ENCODE results near the gene VIT.
"Not testable (repeated sequence)": the region's sequence is repeated elsewhere in the genome, so short reads cannot be mapped to it uniquely, and the experiment has no call there.

Gene VIT

GRCh38 chr2:36676364-36676763, 20.1 kb upstream of the VIT start:
- no peak for TF ChIP-seq PAX5 (IDR thresholded peaks at IDR 0.05; ENCODE audit: insufficient read depth, low read length, severe bottlenecking)
- no peak for TF ChIP-seq POLR2A (IDR thresholded peaks at IDR 0.05; ENCODE audit: low read depth, low read length)
- no peak for TF ChIP-seq TAF1 (IDR thresholded peaks at IDR 0.05; ENCODE audit: low read depth, low read length)
- no peak for TF ChIP-seq POU2F2 (IDR thresholded peaks at IDR 0.05; ENCODE audit: low read depth, low read length)
- TF ChIP-seq SPI1 (IDR thresholded peaks at IDR 0.05; ENCODE audit: low read depth, low read length) = no peak
- no peak for TF ChIP-seq POLR2AphosphoS5 (IDR thresholded peaks at IDR 0.05; ENCODE audit: low read depth, low read length)
- FAIRE-seq = no peak

GRCh38 chr2:36677386-36677785, 19.1 kb upstream of the VIT start:
- no peak for TF ChIP-seq POLR2AphosphoS5 (IDR thresholded peaks at IDR 0.05; ENCODE audit: low read depth, low read length)
- no peak for TF ChIP-seq TAF1 (IDR thresholded peaks at IDR 0.05; ENCODE audit: low read depth, low read length)
- no peak for TF ChIP-seq SPI1 (IDR thresholded peaks at IDR 0.05; ENCODE audit: low read depth, low read length)
- no peak for TF ChIP-seq PAX5 (IDR thresholded peaks at IDR 0.05; ENCODE audit: insufficient read depth, low read length, severe bottlenecking)
- TF ChIP-seq POU2F2 (IDR thresholded peaks at IDR 0.05; ENCODE audit: low read depth, low read length) = no peak
- no peak for TF ChIP-seq POLR2A (IDR thresholded peaks at IDR 0.05; ENCODE audit: low read depth, low read length)
- DNase-seq (ENCODE audit: insufficient read length, low spot score) = no peak
- no peak for FAIRE-seq

More at GRCh38 chr2:36676364-36676763, 20.1 kb upstream of the VIT start:
- no peak for DNase-seq (ENCODE audit: insufficient read length, low spot score)

- no peak for FAIRE-seq
- no peak for DNase-seq (ENCODE audit: insufficient read length, low spot score)
- TF ChIP-seq POLR2AphosphoS5 (IDR thresholded peaks at IDR 0.05; ENCODE audit: low read depth, low read length) (no peak), POU2F2 (IDR thresholded peaks at IDR 0.05; ENCODE audit: low read depth, low read length) (no peak), POLR2A (IDR thresholded peaks at IDR 0.05; ENCODE audit: low read depth, low read length) (no peak), SPI1 (IDR thresholded peaks at IDR 0.05; ENCODE audit: low read depth, low read length) (peak; percentile 71), TAF1 (IDR thresholded peaks at IDR 0.05; ENCODE audit: low read depth, low read length) (no peak)
Observed at GRCh38 chr2:36677996-36678605, 18.4 kb upstream of the VIT start.

DNA sequence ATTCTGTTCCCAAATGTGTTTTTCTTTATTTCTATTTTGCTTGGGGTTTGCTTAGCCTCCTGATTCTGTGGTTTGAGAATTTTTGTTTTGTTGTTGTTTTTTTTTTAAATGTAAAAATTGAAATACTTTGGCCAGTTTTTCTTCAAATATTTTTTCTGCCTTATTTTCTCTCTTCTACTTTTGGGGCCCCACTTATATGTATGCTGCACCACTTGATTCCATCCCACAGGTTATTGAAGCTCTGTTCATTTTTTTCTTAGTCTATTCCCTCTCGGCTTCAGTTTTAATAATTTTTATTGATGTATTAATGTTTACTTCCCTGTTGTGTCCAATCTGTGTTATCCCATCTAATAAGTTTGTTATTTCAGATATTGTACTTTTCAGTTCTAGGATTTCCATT, 17.7 kb upstream of the VIT start:
- no peak for FAIRE-seq

GRCh38 chr2:36680012-36680411, 16.5 kb upstream of the VIT start:
- TF ChIP-seq POLR2AphosphoS5 (IDR thresholded peaks at IDR 0.05; ENCODE audit: low read depth, low read length) = no peak
- TF ChIP-seq POU2F2 (IDR thresholded peaks at IDR 0.05; ENCODE audit: low read depth, low read length) = no peak
- TF ChIP-seq SPI1 (IDR thresholded peaks at IDR 0.05; ENCODE audit: low read depth, low read length) = no peak
- no peak for TF ChIP-seq PAX5 (IDR thresholded peaks at IDR 0.05; ENCODE audit: insufficient read depth, low read length, severe bottlenecking)
- no peak for TF ChIP-seq POLR2A (IDR thresholded peaks at IDR 0.05; ENCODE audit: low read depth, low read length)
- TF ChIP-seq TAF1 (IDR thresholded peaks at IDR 0.05; ENCODE audit: low read depth, low read length) = no peak
- DNase-seq (ENCODE audit: insufficient read length, low spot score) = no peak
- no peak for FAIRE-seq

More for the DNA sequence above, 17.7 kb upstream of the VIT start:
- no peak for DNase-seq (ENCODE audit: insufficient read length, low spot score)
- TF ChIP-seq POLR2AphosphoS5 (IDR thresholded peaks at IDR 0.05; ENCODE audit: low read depth, low read length) = no peak
- TF ChIP-seq TAF1 (IDR thresholded peaks at IDR 0.05; ENCODE audit: low read depth, low read length) = no peak
- TF ChIP-seq POLR2A (IDR thresholded peaks at IDR 0.05; ENCODE audit: low read depth, low read length) = no peak
- no peak for TF ChIP-seq SPI1 (IDR thresholded peaks at IDR 0.05; ENCODE audit: low read depth, low read length)
- no peak for TF ChIP-seq PAX5 (IDR thresholded peaks at IDR 0.05; ENCODE audit: insufficient read depth, low read length, severe bottlenecking)
- TF ChIP-seq POU2F2 (IDR thresholded peaks at IDR 0.05; ENCODE audit: low read depth, low read length) = no peak

GRCh38 chr2:36682562-36682961, 13.9 kb upstream of the VIT start:
- DNase-seq (ENCODE audit: insufficient read length, low spot score) = no peak
- TF ChIP-seq POLR2AphosphoS5 (IDR thresholded peaks at IDR 0.05; ENCODE audit: low read depth, low read length) = no peak
- TF ChIP-seq PAX5 (IDR thresholded peaks at IDR 0.05; ENCODE audit: insufficient read depth, low read length, severe bottlenecking) = no peak
- no peak for TF ChIP-seq SPI1 (IDR thresholded peaks at IDR 0.05; ENCODE audit: low read depth, low read length)
- TF ChIP-seq POLR2A (IDR thresholded peaks at IDR 0.05; ENCODE audit: low read depth, low read length) = no peak
- TF ChIP-seq TAF1 (IDR thresholded peaks at IDR 0.05; ENCODE audit: low read depth, low read length) = no peak
- TF ChIP-seq POU2F2 (IDR thresholded peaks at IDR 0.05; ENCODE audit: low read depth, low read length) = no peak
- no peak for FAIRE-seq

DNA sequence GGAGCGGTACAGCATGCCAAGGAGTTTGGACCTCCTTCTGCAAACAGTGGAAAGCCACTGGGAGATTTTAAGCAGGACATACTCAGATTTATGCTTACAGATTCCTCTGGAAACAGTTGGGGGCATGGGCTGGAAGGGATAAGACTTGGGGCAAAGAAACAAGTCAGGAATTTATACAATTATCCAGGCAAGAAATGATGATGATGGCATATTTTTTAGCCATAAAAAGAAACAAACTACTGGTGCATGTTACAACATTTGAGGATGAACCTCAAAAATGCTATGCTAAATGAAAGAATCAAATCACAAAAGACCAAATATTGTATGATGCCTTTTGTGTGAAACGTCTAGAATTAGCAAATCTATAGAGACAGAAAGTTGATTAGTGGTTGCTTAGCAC, 13.5 kb upstream of the VIT start:
- DNase-seq (ENCODE audit: insufficient read length, low spot score) (no peak), FAIRE-seq (no peak)

DNA sequence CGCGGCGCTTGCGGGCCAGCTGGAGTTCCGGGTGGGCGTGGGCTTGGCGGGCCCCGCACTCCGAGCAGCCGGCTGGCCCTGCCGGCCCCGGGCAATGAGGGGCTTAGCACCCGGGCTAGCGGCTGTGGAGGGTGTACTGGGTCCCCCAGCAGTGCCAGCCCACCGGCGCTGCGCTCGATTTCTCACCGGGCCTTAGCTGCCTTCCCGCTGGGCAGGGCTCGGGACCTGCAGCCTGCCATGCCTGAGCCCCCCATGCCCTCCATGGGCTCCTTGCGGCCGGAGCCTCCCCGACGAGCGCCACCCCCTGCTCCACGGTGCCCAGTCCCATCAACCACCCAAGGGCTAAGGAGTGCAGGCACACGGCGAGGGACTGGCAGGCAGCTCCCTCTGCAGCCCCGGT, 8.2 kb upstream of the VIT start:
- not testable (repeated sequence) for FAIRE-seq; DNase-seq (ENCODE audit: insufficient read length, low spot score)

More for the DNA sequence above, 13.5 kb upstream of the VIT start:
- no peak for TF ChIP-seq POU2F2 (IDR thresholded peaks at IDR 0.05; ENCODE audit: low read depth, low read length)
- TF ChIP-seq POLR2A (IDR thresholded peaks at IDR 0.05; ENCODE audit: low read depth, low read length) = no peak
- TF ChIP-seq PAX5 (IDR thresholded peaks at IDR 0.05; ENCODE audit: insufficient read depth, low read length, severe bottlenecking) = no peak
- no peak for TF ChIP-seq TAF1 (IDR thresholded peaks at IDR 0.05; ENCODE audit: low read depth, low read length)
- no peak for TF ChIP-seq POLR2AphosphoS5 (IDR thresholded peaks at IDR 0.05; ENCODE audit: low read depth, low read length)
- TF ChIP-seq SPI1 (IDR thresholded peaks at IDR 0.05; ENCODE audit: low read depth, low read length) = no peak

DNA sequence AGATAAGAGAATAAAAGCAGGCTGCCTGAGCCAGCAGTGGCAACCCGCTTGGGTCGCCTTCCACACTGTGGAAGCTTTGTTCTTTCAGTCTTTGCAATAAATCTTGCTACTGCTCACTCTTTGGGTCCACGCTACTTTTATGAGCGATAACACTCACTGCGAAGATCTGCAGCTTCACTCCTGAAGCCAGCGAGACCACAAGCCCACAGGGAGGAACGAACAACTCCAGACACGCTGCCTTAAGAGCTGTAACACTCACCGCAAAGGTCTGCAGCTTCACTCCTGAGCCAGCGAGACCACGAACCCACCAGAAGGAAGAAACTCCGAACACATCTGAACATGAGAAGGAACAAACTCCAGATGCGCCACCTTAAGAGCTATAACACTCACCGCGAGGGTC, 7.5 kb upstream of the VIT start:
- DNase-seq (ENCODE audit: insufficient read length, low spot score); FAIRE-seq: not testable (repeated sequence)

DNA sequence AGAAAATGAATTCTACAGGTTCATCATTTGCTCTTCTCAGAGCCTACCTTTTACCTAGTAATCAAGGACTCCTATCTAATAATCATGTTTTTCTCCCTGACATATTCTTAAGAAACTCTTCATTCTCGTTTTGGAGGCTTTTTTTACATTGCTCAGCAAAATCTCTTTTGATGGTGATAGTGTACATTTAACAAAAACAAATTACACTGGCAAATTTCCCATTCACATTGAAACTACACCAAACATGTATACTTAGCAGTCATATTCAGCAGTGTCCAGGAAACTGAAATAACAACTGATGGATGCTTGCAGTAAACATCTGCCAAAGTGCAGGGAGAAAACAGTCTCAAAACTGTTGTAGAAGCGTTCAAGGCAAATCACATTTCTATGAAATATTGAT, 4.4 kb upstream of the VIT start:
- TF ChIP-seq POU2F2 (IDR thresholded peaks at IDR 0.05; ENCODE audit: low read depth, low read length) (no peak), POLR2AphosphoS5 (IDR thresholded peaks at IDR 0.05; ENCODE audit: low read depth, low read length) (no peak), PAX5 (IDR thresholded peaks at IDR 0.05; ENCODE audit: insufficient read depth, low read length, severe bottlenecking) (no peak), SPI1 (IDR thresholded peaks at IDR 0.05; ENCODE audit: low read depth, low read length) (no peak), TAF1 (IDR thresholded peaks at IDR 0.05; ENCODE audit: low read depth, low read length) (no peak)
- FAIRE-seq (no peak), DNase-seq (ENCODE audit: insufficient read length, low spot score) (no peak)

Data from GM12891 (cell line).